ENCODE data around the gene SYNCRIP.

DNA sequence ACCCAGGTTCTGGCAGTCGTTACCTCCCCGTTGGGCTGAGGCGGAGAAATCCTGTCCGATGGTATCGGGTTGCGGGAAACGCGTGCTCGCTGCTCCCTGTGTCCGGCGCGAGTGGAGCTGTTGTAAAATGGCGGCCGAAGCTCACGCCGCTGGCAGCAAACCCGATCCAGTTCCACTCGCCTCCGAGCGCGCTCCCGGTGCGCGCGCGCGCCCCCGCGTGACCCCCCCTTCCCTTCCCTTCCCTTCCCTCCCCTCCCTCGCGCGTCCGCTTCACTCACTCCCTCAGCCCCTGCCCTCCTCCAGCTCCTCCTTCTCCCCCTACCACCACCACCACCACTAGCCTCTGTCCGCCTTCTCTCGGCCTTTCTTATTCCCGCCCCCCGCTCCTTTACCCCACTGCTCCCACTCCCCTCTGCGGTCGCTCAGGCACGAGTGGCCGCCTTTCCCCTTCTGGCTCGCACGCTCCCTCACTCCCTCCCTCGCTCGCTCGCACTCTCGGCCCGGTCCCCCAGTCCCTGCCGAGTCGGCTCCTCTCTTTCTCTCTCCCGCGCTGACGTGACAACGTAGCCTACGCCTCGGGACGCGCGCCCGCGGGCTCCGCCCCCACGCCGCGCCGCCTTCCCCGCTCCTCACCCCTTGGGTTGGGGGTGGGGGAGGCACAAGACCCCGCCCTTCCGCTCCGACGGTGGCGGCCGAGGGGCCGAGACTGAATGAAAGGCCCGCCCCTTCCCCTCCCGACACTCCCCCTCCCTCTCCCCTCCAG, at the start of gene SYNCRIP:
- TF ChIP-seq, protein P1, sequence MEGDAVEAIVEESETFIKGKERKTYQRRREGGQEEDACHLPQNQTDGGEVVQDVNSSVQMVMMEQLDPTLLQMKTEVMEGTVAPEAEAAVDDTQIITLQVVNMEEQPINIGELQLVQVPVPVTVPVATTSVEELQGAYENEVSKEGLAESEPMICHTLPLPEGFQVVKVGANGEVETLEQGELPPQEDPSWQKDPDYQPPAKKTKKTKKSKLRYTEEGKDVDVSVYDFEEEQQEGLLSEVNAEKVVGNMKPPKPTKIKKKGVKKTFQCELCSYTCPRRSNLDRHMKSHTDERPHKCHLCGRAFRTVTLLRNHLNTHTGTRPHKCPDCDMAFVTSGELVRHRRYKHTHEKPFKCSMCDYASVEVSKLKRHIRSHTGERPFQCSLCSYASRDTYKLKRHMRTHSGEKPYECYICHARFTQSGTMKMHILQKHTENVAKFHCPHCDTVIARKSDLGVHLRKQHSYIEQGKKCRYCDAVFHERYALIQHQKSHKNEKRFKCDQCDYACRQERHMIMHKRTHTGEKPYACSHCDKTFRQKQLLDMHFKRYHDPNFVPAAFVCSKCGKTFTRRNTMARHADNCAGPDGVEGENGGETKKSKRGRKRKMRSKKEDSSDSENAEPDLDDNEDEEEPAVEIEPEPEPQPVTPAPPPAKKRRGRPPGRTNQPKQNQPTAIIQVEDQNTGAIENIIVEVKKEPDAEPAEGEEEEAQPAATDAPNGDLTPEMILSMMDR (IDR thresholded peaks at IDR 0.05), result no peak
- TF ChIP-seq POLR2A (IDR thresholded peaks at IDR 0.05), result peak in 1 of 2 donors; percentile 95

Data from lower leg skin (tissue), 3 donors.